HG03520 (cell line): ENCODE measurements around the gene C6orf62.
"Not testable (repeated sequence)": the region's sequence is repeated elsewhere in the genome, so short reads cannot be mapped to it uniquely, and the experiment has no call there.

Experiments
- ATAC-seq: cut with Tn5 transposase; IDR thresholded peaks from one replicate; pipeline ENCODE4 v1.9.1; 2021; ENCODE audit warnings: mild to moderate bottlenecking, moderate library complexity; ENCODE audit not compliant: unreplicated experiment

C6orf62 gene

DNA sequence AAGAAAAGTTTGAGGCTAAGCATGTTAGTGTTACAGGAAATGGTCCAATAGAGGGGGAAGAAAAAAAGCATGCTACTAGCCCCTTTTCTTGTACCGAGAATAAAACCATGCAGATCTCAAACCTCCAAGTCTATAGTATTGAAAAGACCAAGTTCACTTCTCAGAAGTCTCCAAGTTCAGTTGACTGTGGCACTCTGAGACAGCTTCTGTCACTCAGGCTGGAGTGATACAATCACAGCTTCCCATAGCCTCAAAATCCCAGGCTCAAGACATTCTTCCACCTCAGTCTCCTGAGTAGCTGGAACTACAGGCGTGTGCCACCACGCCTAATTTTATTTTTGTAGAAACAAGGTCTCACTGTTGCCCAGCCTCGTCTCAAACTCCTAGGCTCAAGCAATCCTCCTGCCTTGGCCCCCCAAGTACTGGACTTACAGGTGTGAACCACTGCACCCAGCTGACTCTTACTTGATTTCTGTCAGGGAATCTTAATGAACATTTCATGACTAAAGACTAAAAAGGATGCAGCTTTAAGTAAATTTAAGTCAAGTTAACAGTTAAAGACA, 16.2 kb downstream of the C6orf62 start:
- ATAC-seq, result no peak

GRCh38 chr6:24699521-24700359, 19.2 kb downstream of the C6orf62 start:
- no peak for ATAC-seq

DNA sequence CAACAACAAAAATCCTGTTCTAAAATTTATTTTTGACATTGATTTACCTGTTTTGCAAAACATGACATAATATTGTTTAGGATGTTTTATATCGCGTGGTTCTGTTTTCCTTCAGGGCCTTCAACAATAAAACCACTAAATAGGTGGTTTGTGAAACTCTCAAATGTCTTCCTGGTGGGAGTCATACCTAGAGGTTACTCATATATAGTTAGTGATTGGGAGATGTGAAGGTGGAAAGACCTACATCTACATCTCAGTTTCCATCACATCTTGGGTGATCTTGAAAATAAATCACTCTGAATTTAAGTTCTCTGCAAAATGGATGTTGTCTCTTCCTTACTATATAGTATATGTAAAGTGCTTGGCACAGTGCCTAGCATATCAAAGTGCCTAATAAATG, 22.9 kb downstream of the C6orf62 start:
- no peak for ATAC-seq

GRCh38 chr6:24695635-24696034, 23.3 kb downstream of the C6orf62 start:
- ATAC-seq, result not testable (repeated sequence)

DNA sequence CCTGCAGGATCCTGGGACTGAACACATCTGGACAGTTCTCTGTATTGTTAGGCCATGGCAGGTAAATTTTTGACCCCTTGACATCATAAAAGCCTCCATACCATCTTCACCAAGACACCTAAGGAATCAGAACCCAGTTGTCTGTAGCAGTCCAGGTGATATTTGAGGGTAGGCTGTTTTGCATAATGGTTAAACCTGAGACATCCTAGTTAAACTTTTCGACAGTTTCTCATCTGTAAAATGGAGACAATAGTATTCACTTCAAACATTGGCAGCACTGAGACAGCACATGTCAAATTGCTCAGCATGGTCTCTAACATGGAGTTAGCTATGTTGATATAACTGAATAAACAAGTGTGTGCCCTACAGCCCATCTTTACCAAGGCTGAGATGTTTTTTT, 24.8 kb downstream of the C6orf62 start:
- ATAC-seq, result no peak

- no peak for ATAC-seq
These were observed 25.9 kb downstream of the C6orf62 start for GRCh38 chr6:24692848-24693592.

DNA sequence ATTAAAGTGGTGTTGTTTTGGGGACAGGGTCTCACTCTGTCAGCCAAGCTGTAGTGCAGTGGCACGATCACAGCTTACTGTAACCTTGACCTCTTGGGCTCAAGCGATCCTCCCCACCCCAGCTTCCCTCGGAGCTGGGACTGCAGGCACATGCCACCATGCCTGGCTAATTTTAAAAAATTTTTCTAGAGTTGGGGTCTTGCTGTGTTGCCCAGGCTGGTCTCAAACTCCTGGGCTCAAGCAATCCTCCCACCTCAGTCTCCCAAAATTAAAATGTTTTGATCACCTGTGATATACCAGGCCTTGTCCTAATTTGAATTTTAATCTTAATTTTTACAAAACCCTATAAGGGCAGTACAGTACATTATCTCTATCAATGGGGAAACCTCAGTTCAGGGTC, 26.5 kb downstream of the C6orf62 start:
- ATAC-seq, result no peak

- ATAC-seq, result no peak
These were observed 27.0 kb downstream of the C6orf62 start for GRCh38 chr6:24692003-24692402.

GRCh38 chr6:24691550-24691949, 27.4 kb downstream of the C6orf62 start:
- ATAC-seq, result no peak

DNA sequence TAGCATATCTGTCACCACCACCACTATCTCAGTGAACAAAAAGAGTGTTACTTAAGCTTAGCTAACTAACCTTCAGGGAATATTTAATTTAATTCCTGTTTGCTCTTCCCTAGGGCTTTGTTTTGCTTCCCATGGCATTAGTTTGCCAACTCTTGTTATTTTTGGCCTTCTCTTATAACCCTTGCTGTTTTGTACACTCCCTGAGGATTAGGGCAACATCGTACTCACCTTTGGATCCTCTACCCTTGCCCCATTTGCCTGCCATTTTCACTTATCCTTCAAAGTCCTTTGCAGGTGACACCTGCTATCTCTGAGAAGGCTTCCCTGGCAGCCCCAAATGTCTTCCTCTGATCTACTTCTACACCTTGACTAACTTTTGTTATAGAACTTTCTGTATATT, 28.4 kb downstream of the C6orf62 start:
- no peak for ATAC-seq

DNA sequence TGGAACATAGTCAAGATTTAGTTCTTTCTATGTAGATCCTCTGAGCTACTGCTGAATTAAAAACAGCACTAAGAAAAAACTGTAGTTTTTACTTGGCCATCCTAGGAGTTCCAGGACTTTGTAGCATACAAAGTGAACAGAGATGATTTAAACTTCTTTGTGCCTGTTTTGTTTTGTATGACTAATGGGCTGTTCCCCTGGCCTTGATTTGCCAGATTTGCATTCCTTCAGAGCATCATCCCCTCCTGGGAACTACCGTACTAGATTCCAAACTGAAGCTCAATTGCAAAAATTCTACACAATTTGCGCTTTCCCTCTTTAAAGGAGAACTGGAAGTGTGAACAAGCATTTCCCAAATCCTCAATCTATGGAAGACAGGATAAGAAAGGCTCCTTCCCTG, 29.0 kb downstream of the C6orf62 start:
- ATAC-seq, result no peak

- ATAC-seq, result no peak
These were observed 32.0 kb downstream of the C6orf62 start for GRCh38 chr6:24686946-24687345.

GRCh38 chr6:24686408-24686807, 32.5 kb downstream of the C6orf62 start:
- no peak for ATAC-seq

- no peak for ATAC-seq
These were observed 35.4 kb downstream of the C6orf62 start for GRCh38 chr6:24683297-24684296.

DNA sequence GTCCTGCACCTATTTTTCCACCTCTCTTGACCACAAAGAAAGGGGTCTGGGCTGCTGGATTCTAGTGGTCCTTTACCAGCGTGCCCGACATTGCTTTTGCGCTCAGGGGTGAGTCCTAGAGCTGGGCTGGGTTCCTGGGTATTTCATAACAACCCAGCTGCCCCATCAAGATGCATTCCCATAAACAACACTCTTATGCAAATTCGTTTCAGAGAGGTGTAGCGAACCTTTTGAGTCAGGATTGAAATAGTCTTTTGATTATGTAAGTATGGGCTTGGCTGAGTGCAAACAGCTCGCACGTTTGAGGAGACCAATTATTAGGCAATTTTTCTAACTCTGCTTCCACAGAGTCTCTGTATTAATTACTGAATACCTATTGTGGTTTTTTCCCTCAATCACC, 38.4 kb downstream of the C6orf62 start:
- no peak for ATAC-seq

DNA sequence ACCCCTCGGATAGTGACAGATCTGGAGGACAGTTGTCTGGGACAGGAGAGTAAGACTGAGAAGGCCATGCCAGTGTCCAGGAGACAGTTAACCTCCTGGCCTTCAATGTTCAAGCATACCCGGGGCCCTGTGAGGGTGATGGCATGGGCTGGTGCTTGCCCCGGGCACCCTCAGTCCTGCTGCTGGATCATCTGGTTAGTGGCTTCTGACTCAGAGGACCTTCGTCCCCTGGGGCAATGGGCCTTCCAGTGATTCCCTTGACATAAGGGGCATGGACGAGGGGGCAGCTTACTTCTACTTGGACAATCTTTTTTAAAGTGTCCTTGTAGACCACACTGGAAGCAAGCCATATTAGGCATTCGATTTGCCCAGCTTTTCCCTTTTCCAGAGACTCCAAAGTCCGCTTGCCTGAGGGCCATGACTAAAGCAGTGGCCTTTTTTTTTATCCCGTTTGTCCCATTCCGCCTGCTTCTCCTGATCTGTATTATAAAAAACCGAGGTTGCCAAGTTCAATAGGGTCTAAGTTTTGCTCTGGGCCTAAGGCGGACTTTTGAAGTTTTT, 40.1 kb downstream of the C6orf62 start:
- ATAC-seq, result not testable (repeated sequence)

GRCh38 chr6:24673625-24674024, 45.3 kb downstream of the C6orf62 start:
- no peak for ATAC-seq

DNA sequence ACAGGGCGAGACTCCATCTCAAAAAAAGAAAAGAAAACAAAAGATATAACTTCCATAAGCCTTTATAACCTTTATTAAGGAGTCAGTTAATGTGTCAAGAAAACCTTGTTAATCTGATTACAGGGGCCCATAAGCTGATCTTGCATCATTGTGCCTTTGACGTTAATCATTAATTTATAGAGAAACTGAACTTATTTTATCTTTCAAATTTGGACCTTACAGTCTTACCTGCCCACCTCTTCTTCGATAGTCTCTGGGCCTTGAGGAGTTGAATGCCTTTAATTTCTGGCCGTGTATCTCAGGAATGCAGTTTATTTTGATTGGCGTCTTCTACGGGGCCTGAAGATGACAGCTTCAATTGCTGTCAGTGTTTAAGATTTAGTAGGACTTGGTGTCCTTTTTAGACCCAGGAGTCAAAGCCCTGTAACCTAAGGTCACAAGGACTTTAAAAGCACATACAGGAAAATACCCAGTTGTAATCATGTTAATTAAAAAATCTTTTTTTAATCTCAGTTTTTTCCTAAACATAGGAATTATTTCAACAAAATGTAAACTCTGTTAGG, 46.3 kb downstream of the C6orf62 start:
- no peak for ATAC-seq

GRCh38 chr6:24671077-24671476, 47.9 kb downstream of the C6orf62 start:
- not testable (repeated sequence) for ATAC-seq

- not testable (repeated sequence) for ATAC-seq
These were observed 48.5 kb downstream of the C6orf62 start for GRCh38 chr6:24670492-24670891.
